ENCODE results near the gene IL20RB.

DNA sequence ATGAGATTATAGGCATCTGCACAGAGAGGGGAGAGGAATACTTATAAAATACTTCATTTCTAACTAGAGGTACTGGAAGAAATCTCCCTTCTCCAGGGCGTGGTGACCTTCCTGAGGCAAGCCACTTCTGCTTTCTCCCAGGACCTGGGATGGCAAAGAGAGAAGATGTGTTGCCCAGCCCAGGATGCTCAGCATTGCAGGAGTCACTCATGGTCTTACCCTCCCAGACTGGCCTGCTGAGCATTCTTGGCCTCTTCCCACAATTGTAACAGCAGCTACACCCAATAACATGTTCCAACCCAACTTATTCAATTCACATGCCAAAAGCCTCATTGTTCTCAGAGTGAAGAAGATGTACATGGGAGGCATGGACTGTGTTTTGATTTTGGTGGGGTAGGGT lies 37.9 kb downstream of the IL20RB start:
- TF ChIP-seq POLR2A (IDR thresholded peaks at IDR 0.05): no peak
- no peak for TF ChIP-seq CTCF (IDR thresholded peaks at IDR 0.05)

All from lower leg skin (tissue), 3 donors.